Measurements from ENCODE around the gene VPS4A. TPM values are rescaled to one million over a fixed set of nuclear protein-coding genes. Genes with fewer than 3 reads are reported as not detected.

The VPS4A gene
- total RNA-seq, 1 experiment from 2014 or later, result 16.6 TPM

- DNase-seq (ENCODE audit: low read depth), result no peak
These were observed 54.8 kb downstream of the VPS4A start for GRCh38 chr16:69365901-69366300.

GRCh38 chr16:69366431-69366830 is 55.3 kb downstream of the VPS4A start:
- no peak for DNase-seq (ENCODE audit: low read depth)

- DNase-seq (ENCODE audit: low read depth), result no peak
These were observed 56.8 kb downstream of the VPS4A start for GRCh38 chr16:69367980-69368379.

GRCh38 chr16:69368866-69369265 is 57.7 kb downstream of the VPS4A start:
- no peak for DNase-seq (ENCODE audit: low read depth)

- no peak for DNase-seq (ENCODE audit: low read depth)
These were observed 60.4 kb downstream of the VPS4A start for GRCh38 chr16:69371564-69371963.

- DNase-seq (ENCODE audit: low read depth), result no peak
These were observed 61.9 kb downstream of the VPS4A start for GRCh38 chr16:69373019-69373418.

Other genes with a start within 250 kb of the VPS4A start
- 0.09 and 1.5 TPM in 2 replicates for gene HAS3, start 205.7 kb upstream of the VPS4A start, total RNA-seq (2014; rRNA removed; shearing (Covaris generic))
- gene CHTF8, start 178.8 kb upstream of the VPS4A start, total RNA-seq (2014; rRNA removed; shearing (Covaris generic)), result 32.7 and 46.9 TPM in 2 replicates
- gene UTP4, start 178.7 kb upstream of the VPS4A start, total RNA-seq (2014; rRNA removed; shearing (Covaris generic)), result 24.3 and 47.0 TPM in 2 replicates
- gene SNTB2, start 124.2 kb upstream of the VPS4A start, total RNA-seq (2014; rRNA removed; shearing (Covaris generic)), result 5.6 and 6.8 TPM in 2 replicates
- gene PDF, start 19.2 kb downstream of the VPS4A start, total RNA-seq (2014; rRNA removed; shearing (Covaris generic)), result 32.1 and 60.8 TPM in 2 replicates
- gene COG8, start 28.2 kb downstream of the VPS4A start, total RNA-seq (2014; rRNA removed; shearing (Covaris generic)), result 31.8 and 34.1 TPM in 2 replicates
- gene NIP7, start 28.4 kb downstream of the VPS4A start, total RNA-seq (2014; rRNA removed; shearing (Covaris generic)), result 41.9 and 43.7 TPM in 2 replicates
- gene TMED6, start 40.4 kb downstream of the VPS4A start, total RNA-seq (2014; rRNA removed; shearing (Covaris generic)), result not detected in 2 replicates
- gene TERF2, start 74.7 kb downstream of the VPS4A start, total RNA-seq (2014; rRNA removed; shearing (Covaris generic)), result 3.7 and 8.5 TPM in 2 replicates
- 44.7 and 47.4 TPM in 2 replicates for gene CYB5B, start 113.3 kb downstream of the VPS4A start, total RNA-seq (2014; rRNA removed; shearing (Covaris generic))

Measured in Daoy (cell line).